Osteoblast (primary cell): Measurements from ENCODE around the gene HOXC10. TPM values are rescaled to one million over a fixed set of nuclear protein-coding genes. Genes with fewer than 3 reads are reported as not detected.

Experiments used
- DNase-seq: peaks from one replicate; pipeline ENCODE4 v3.0.0; 2011; ENCODE audit warnings: low spot score, mixed read lengths; ENCODE audit not compliant: insufficient read length; ENCODE audit errors: missing footprints
- H2AFZ ChIP-seq: 2 replicates; pipeline ENCODE4 v1.6.0; 2011; ENCODE audit warnings: mild to moderate bottlenecking, low read length
- H3K27ac ChIP-seq: 2 replicates; pipeline ENCODE4 v1.5.1; 2011; ENCODE audit warnings: mild to moderate bottlenecking, low read depth, low read length, moderate library complexity
- H3K27me3 ChIP-seq: 2 replicates; pipeline ENCODE4 v1.6.0; 2012; ENCODE audit warnings: mild to moderate bottlenecking, control low read depth, inconsistent platforms, low read length, moderate library complexity; ENCODE audit not compliant: insufficient read depth
- H3K36me3 ChIP-seq: 2 replicates; pipeline ENCODE4 v1.5.1; 2011; ENCODE audit warnings: mild to moderate bottlenecking, low read length, control low read depth, moderate library complexity; ENCODE audit not compliant: insufficient read depth
- H3K4me1 ChIP-seq: 2 replicates; pipeline ENCODE4 v1.5.1; 2011; ENCODE audit warnings: mild to moderate bottlenecking, low read length, control low read depth, moderate library complexity; ENCODE audit not compliant: insufficient read depth
- H3K4me2 ChIP-seq: 2 replicates; pipeline ENCODE4 v1.6.0; 2011; ENCODE audit warnings: mild to moderate bottlenecking, low read length; ENCODE audit not compliant: insufficient read depth
- H3K4me3 ChIP-seq: fragments of 200-600 bp; sonication (generic); 3 replicates; pipeline ENCODE4 v1.5.1; 2012; ENCODE audit warnings: mild to moderate bottlenecking, low read length, inconsistent platforms; ENCODE audit not compliant: insufficient read depth
- H3K79me2 ChIP-seq: 2 replicates; pipeline ENCODE4 v1.6.0; 2012; ENCODE audit warnings: mild to moderate bottlenecking, low read length, control low read depth, inconsistent platforms; ENCODE audit not compliant: insufficient read depth
- H3K9me3 ChIP-seq: 2 replicates; pipeline ENCODE4 v1.5.1; 2011; ENCODE audit warnings: low read depth, low read length, control low read depth
- H4K20me1 ChIP-seq: 2 replicates; pipeline ENCODE4 v1.6.0; 2012; ENCODE audit warnings: mild to moderate bottlenecking, low read length, control low read depth; ENCODE audit not compliant: insufficient read depth
- CTCF ChIP-seq: IDR thresholded peaks from 2 replicates; pipeline ENCODE4 v1.5.1; 2011; ENCODE audit warnings: mild to moderate bottlenecking, low read depth, low read length, moderate library complexity; ENCODE audit errors: extremely low read depth
- total RNA-seq: library from RNA; depleted of rRNA; stranded (reverse); fragments of >200 nt; gene quantifications from 2 replicates; pipeline ENCODE4 v1.2.3, GENCODE V29; 2012

HOXC10 gene
- total RNA-seq, 1 donor: 11.2 TPM

GRCh38 chr12:54027442-54027786 is 42.5 kb downstream of the HOXC10 start:
- H3K79me2 ChIP-seq: peaks cover 75% of the 10 kb centered on the region

DNA sequence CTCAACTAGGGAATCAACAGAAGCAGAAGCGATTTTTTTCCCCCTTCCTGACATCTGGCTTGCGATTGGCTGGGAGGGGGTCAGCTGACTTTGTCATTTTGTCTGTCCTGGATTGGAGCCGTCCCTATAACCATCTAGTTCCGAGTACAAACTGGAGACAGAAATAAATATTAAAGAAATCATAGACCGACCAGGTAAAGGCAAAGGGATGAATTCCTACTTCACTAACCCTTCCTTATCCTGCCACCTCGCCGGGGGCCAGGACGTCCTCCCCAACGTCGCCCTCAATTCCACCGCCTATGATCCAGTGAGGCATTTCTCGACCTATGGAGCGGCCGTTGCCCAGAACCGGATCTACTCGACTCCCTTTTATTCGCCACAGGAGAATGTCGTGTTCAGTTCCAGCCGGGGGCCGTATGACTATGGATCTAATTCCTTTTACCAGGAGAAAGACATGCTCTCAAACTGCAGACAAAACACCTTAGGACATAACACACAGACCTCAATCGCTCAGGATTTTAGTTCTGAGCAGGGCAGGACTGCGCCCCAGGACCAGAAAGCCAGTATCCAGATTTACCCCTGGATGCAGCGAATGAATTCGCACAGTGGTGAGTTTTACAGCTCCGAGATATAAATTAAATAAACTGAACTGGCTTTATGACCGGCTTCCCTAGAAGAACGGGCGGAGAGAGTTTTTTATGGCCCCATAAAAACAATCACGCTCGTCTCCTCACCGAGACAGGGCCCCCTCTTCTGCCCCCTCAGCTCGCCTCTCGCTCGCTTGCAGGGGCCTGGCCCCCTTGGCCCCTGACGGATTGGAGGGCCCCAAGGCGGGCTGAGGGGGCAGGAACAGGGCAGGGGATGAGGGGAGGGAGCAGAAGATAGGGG is 43.6 kb downstream of the HOXC10 start, which contains the start of gene HOXC6:
TSS of gene HOXC6 (plus strand) at position 127 of the 888 bp plus-strand sequence. CDS start at position 209, 82 bp downstream.
- peaks cover 32% of the 10 kb centered on the region for H4K20me1 ChIP-seq
- H3K27ac ChIP-seq: peak within 1 kb of the TSS; percentile 2
- H3K79me2 ChIP-seq: peaks cover 64% of the 10 kb centered on the region
- H3K27me3 ChIP-seq: no peaks in the 10 kb centered on the region
- peak within 1 kb of the TSS; percentile 54 for H3K4me3 ChIP-seq
- DNase-seq: no peak
- peaks cover 10% of the 10 kb centered on the region for H3K36me3 ChIP-seq
- H2AFZ ChIP-seq: peak within 1 kb of the TSS; percentile 1
- H3K9me3 ChIP-seq: no peaks in the 10 kb centered on the region
- H3K4me2 ChIP-seq: peak within 1 kb of the TSS; percentile 61
- TF ChIP-seq CTCF: no peak
- peaks cover 42% of the 10 kb centered on the region for H3K4me1 ChIP-seq

More at GRCh38 chr12:54027442-54027786, 42.5 kb downstream of the HOXC10 start:
- Histone ChIP-seq H4K20me1 (peaks cover 37% of the 10 kb centered on the region), H2AFZ (no peak overlapping the region), H3K9me3 (no peaks in the 10 kb centered on the region), H3K27ac (no peak overlapping the region), H3K4me1 (peaks cover 41% of the 10 kb centered on the region), H3K4me3 (no peak overlapping the region), H3K4me2 (no peak overlapping the region), H3K36me3 (peaks cover 10% of the 10 kb centered on the region), H3K27me3 (no peaks in the 10 kb centered on the region)
- TF ChIP-seq CTCF: no peak
- no peak for DNase-seq

DNA sequence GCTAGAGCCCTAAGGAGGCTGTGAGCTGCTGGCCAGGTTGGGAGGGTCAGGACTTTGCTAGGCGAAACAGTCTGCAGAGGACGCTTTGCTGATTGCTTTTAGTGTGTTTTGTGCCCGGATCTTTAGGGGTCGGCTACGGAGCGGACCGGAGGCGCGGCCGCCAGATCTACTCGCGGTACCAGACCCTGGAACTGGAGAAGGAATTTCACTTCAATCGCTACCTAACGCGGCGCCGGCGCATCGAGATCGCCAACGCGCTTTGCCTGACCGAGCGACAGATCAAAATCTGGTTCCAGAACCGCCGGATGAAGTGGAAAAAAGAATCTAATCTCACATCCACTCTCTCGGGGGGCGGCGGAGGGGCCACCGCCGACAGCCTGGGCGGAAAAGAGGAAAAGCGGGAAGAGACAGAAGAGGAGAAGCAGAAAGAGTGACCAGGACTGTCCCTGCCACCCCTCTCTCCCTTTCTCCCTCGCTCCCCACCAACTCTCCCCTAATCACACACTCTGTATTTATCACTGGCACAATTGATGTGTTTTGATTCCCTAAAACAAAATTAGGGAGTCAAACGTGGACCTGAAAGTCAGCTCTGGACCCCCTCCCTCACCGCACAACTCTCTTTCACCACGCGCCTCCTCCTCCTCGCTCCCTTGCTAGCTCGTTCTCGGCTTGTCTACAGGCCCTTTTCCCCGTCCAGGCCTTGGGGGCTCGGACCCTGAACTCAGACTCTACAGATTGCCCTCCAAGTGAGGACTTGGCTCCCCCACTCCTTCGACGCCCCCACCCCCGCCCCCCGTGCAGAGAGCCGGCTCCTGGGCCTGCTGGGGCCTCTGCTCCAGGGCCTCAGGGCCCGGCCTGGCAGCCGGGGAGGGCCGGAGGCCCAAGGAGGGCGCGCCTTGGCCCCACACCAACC is 44.8 kb downstream of the HOXC10 start:
- no peak overlapping the region for H3K27ac ChIP-seq
- no peaks in the 10 kb centered on the region for H3K27me3 ChIP-seq
- no peak for TF ChIP-seq CTCF
- H3K4me2 ChIP-seq: no peak overlapping the region
- H3K9me3 ChIP-seq: no peaks in the 10 kb centered on the region
- peaks cover 10% of the 10 kb centered on the region for H3K36me3 ChIP-seq
- H3K79me2 ChIP-seq: peaks cover 58% of the 10 kb centered on the region
- peaks cover 30% of the 10 kb centered on the region for H3K4me1 ChIP-seq
- no peak overlapping the region for H3K4me3 ChIP-seq
- peaks cover 23% of the 10 kb centered on the region for H4K20me1 ChIP-seq
- DNase-seq: no peak
- H2AFZ ChIP-seq: no peak overlapping the region

DNA sequence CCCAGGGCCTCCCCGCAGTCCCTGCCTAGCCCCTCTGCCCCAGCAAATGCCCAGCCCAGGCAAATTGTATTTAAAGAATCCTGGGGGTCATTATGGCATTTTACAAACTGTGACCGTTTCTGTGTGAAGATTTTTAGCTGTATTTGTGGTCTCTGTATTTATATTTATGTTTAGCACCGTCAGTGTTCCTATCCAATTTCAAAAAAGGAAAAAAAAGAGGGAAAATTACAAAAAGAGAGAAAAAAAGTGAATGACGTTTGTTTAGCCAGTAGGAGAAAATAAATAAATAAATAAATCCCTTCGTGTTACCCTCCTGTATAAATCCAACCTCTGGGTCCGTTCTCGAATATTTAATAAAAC is 45.5 kb downstream of the HOXC10 start:
- TF ChIP-seq CTCF: no peak
- H3K4me3 ChIP-seq: no peak overlapping the region
- no peak overlapping the region for H3K27ac ChIP-seq
- DNase-seq: no peak
- no peak overlapping the region for H2AFZ ChIP-seq
- no peaks in the 10 kb centered on the region for H3K27me3 ChIP-seq
- peaks cover 24% of the 10 kb centered on the region for H3K4me1 ChIP-seq
- peaks cover 57% of the 10 kb centered on the region for H3K79me2 ChIP-seq
- no peaks in the 10 kb centered on the region for H3K9me3 ChIP-seq
- peaks cover 10% of the 10 kb centered on the region for H3K36me3 ChIP-seq
- H3K4me2 ChIP-seq: no peak overlapping the region
- peaks cover 23% of the 10 kb centered on the region for H4K20me1 ChIP-seq
